ENCODE results near the gene MEGF9.

Gene MEGF9

DNA sequence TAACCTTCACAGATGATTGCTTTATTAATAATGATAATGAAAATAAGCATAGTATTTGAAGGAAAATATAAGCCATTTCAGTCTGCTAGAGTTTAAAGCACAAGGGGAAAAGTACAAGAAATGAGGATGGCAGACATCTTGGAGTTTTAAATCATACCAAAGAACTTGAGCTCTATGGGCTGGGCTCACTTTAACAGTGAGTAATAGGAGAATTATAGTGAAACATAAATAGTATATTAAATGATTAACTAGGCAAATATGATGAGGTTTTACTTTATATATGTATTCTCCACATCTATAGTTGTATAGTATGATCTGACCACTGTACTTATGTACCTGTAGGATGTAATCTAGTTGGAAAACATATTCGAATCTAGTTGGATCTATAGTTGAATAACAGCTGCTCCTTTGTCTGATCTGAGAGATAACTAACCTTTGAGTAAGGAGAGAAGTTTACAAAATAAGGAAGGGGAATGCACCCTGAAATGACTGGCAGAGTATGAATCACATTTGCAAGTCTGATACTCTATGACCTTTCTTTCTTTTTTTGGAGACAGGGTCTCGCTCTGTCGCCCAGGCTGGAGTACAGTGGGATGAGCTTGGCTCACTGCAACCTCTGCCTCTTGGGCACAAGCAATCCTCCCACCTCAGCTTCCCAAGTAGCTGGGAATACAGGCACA is 17.6 kb downstream of the MEGF9 start:
- Histone ChIP-seq H3K79me2 (ENCODE audit: control insufficient read depth, low read length) (no peaks in the 10 kb centered on the region), H3K27me3 (ENCODE audit: control insufficient read depth, low read length) (no peaks in the 10 kb centered on the region), H4K20me1 (ENCODE audit: control insufficient read depth, insufficient read depth, low read depth, low read length) (no peaks in the 10 kb centered on the region), H3K4me2 (ENCODE audit: low read length) (no peak overlapping the region), H3K9me3 (ENCODE audit: control insufficient read depth, insufficient read depth, low read length) (no peaks in the 10 kb centered on the region), H3K9me2 (replicated peaks; ENCODE audit: control insufficient read depth, low read length) (no peaks in the 10 kb centered on the region), H3K36me3 (ENCODE audit: control insufficient read depth, low read length) (no peaks in the 10 kb centered on the region), H3K4me1 (ENCODE audit: control insufficient read depth, low read length) (peaks cover 6% of the 10 kb centered on the region), H3F3A (ENCODE audit: control insufficient read depth, insufficient read depth) (no peaks in the 10 kb centered on the region), H3K27ac (ENCODE audit: low read depth, low read length) (no peak overlapping the region), H3K4me3 (ENCODE audit: low read length) (no peak overlapping the region)
- TF ChIP-seq, protein P1, sequence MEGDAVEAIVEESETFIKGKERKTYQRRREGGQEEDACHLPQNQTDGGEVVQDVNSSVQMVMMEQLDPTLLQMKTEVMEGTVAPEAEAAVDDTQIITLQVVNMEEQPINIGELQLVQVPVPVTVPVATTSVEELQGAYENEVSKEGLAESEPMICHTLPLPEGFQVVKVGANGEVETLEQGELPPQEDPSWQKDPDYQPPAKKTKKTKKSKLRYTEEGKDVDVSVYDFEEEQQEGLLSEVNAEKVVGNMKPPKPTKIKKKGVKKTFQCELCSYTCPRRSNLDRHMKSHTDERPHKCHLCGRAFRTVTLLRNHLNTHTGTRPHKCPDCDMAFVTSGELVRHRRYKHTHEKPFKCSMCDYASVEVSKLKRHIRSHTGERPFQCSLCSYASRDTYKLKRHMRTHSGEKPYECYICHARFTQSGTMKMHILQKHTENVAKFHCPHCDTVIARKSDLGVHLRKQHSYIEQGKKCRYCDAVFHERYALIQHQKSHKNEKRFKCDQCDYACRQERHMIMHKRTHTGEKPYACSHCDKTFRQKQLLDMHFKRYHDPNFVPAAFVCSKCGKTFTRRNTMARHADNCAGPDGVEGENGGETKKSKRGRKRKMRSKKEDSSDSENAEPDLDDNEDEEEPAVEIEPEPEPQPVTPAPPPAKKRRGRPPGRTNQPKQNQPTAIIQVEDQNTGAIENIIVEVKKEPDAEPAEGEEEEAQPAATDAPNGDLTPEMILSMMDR (IDR thresholded peaks at IDR 0.05; ENCODE audit: low read depth, low read length, poor library complexity, severe bottlenecking): no peak
- TF ChIP-seq EZH2phosphoT487 (IDR thresholded peaks at IDR 0.05; ENCODE audit: borderline replicate concordance, low read length): no peak

DNA sequence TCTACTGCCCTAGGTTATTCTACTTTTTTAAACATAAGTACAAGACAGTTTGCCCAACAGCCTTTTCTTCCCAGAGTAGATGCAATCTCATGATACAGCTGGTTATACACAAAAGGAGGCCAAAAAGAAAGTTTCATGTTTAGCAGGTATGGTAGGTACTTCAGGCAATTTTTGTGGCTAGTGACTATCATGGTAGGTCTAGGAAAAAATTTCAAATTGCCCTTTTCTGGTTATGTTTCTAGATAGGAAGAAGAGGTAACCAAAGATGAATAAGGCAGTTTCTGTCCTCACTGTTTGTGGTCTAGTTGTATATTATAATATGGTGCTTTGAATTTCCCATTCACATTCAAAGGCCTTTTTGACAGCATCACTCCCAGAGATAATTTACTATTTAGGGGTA is 19.7 kb downstream of the MEGF9 start:
- Histone ChIP-seq H3K79me2 (ENCODE audit: control insufficient read depth, low read length) (no peaks in the 10 kb centered on the region), H3K9me3 (ENCODE audit: control insufficient read depth, insufficient read depth, low read length) (no peaks in the 10 kb centered on the region), H3K27me3 (ENCODE audit: control insufficient read depth, low read length) (no peaks in the 10 kb centered on the region), H3K4me1 (ENCODE audit: control insufficient read depth, low read length) (peaks cover 6% of the 10 kb centered on the region), H3K36me3 (ENCODE audit: control insufficient read depth, low read length) (no peaks in the 10 kb centered on the region), H3K4me3 (ENCODE audit: low read length) (no peak overlapping the region), H3F3A (ENCODE audit: control insufficient read depth, insufficient read depth) (no peaks in the 10 kb centered on the region), H3K9me2 (replicated peaks; ENCODE audit: control insufficient read depth, low read length) (no peaks in the 10 kb centered on the region), H3K27ac (ENCODE audit: low read depth, low read length) (no peak overlapping the region), H3K4me2 (ENCODE audit: low read length) (no peak overlapping the region), H4K20me1 (ENCODE audit: control insufficient read depth, insufficient read depth, low read depth, low read length) (no peaks in the 10 kb centered on the region)
- TF ChIP-seq, protein P1 (IDR thresholded peaks at IDR 0.05; ENCODE audit: low read depth, low read length, poor library complexity, severe bottlenecking): no peak
- TF ChIP-seq EZH2phosphoT487 (IDR thresholded peaks at IDR 0.05; ENCODE audit: borderline replicate concordance, low read length): no peak

DNA sequence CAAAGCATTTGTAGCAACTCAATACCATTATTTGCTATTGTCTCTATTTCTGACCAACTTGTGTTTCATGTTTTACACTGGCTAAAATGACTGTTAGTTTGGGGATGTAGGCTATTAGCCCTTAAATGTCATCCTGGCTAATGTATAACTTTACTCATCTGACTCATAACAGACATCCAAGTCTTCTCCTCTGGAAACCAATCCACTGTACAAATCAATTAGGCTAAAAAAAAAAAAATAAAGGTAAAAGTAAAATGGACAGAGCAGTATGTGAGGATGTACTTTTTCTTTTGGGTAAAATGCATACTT is 20.6 kb downstream of the MEGF9 start:
- Histone ChIP-seq H3K9me2 (replicated peaks; ENCODE audit: control insufficient read depth, low read length) (no peaks in the 10 kb centered on the region), H3K79me2 (ENCODE audit: control insufficient read depth, low read length) (no peaks in the 10 kb centered on the region), H3K27ac (ENCODE audit: low read depth, low read length) (no peak overlapping the region), H3K4me3 (ENCODE audit: low read length) (no peak overlapping the region), H3K4me1 (ENCODE audit: control insufficient read depth, low read length) (peaks cover 6% of the 10 kb centered on the region), H4K20me1 (ENCODE audit: control insufficient read depth, insufficient read depth, low read depth, low read length) (no peaks in the 10 kb centered on the region), H3K9me3 (ENCODE audit: control insufficient read depth, insufficient read depth, low read length) (no peaks in the 10 kb centered on the region), H3F3A (ENCODE audit: control insufficient read depth, insufficient read depth) (no peaks in the 10 kb centered on the region), H3K36me3 (ENCODE audit: control insufficient read depth, low read length) (no peaks in the 10 kb centered on the region), H3K27me3 (ENCODE audit: control insufficient read depth, low read length) (no peaks in the 10 kb centered on the region), H3K4me2 (ENCODE audit: low read length) (no peak overlapping the region)
- TF ChIP-seq, protein P1 (IDR thresholded peaks at IDR 0.05; ENCODE audit: low read depth, low read length, poor library complexity, severe bottlenecking): no peak
- no peak for TF ChIP-seq EZH2phosphoT487 (IDR thresholded peaks at IDR 0.05; ENCODE audit: borderline replicate concordance, low read length)

Measured in DOHH2 (cell line).